NCI-H187 treated with DMSO at 0.1 percent for 48 hours (cell line): ENCODE data around the gene AP3S1.
"Not testable (repeated sequence)": the region's sequence is repeated elsewhere in the genome, so short reads cannot be mapped to it uniquely, and the experiment has no call there.

Source experiments
- DNase-seq: peaks from one replicate; lab custom pipeline; 2025; lab: John Stamatoyannopoulos, UW

Gene AP3S1

GRCh38 chr5:115872447-115872846 is 30.7 kb downstream of the AP3S1 start:
- no peak for DNase-seq

GRCh38 chr5:115873392-115873791 is 31.7 kb downstream of the AP3S1 start:
- DNase-seq, result peak; percentile 65

GRCh38 chr5:115875447-115875846 is 33.7 kb downstream of the AP3S1 start:
- no peak for DNase-seq

- not testable (repeated sequence) for DNase-seq
Observed at GRCh38 chr5:115877342-115877741, 35.6 kb downstream of the AP3S1 start.

- not testable (repeated sequence) for DNase-seq
Observed at GRCh38 chr5:115882434-115882833, 40.7 kb downstream of the AP3S1 start.

- DNase-seq, result no peak
Observed at GRCh38 chr5:115884704-115885103, 43.0 kb downstream of the AP3S1 start.

- not testable (repeated sequence) for DNase-seq
Observed at GRCh38 chr5:115885208-115885607, 43.5 kb downstream of the AP3S1 start.

- DNase-seq, result no peak
Observed at GRCh38 chr5:115888027-115888426, 46.3 kb downstream of the AP3S1 start.

GRCh38 chr5:115892021-115892420 is 50.3 kb downstream of the AP3S1 start:
- no peak for DNase-seq

- DNase-seq, result no peak
Observed at GRCh38 chr5:115894342-115894741, 52.6 kb downstream of the AP3S1 start.

GRCh38 chr5:115895821-115896220 is 54.1 kb downstream of the AP3S1 start:
- no peak for DNase-seq

- no peak for DNase-seq
Observed at GRCh38 chr5:115898656-115899055, 56.9 kb downstream of the AP3S1 start.

- no peak for DNase-seq
Observed at GRCh38 chr5:115907177-115907576, 65.4 kb downstream of the AP3S1 start.

GRCh38 chr5:115913623-115914400 is 72.1 kb downstream of the AP3S1 start:
- not testable (repeated sequence) for DNase-seq

- no peak for DNase-seq
Observed at GRCh38 chr5:115920171-115920725, 78.5 kb downstream of the AP3S1 start.

- not testable (repeated sequence) for DNase-seq
Observed at GRCh38 chr5:115928578-115929407, 87.1 kb downstream of the AP3S1 start.

- not testable (repeated sequence) for DNase-seq
Observed at GRCh38 chr5:115930171-115930570, 88.4 kb downstream of the AP3S1 start.

- no peak for DNase-seq
Observed at GRCh38 chr5:115930630-115931337, 89.0 kb downstream of the AP3S1 start.

GRCh38 chr5:115932991-115933390 is 91.3 kb downstream of the AP3S1 start:
- DNase-seq, result no peak

GRCh38 chr5:115934388-115934974 is 92.7 kb downstream of the AP3S1 start:
- DNase-seq, result no peak

- DNase-seq, result no peak
Observed at GRCh38 chr5:115936031-115936430, 94.3 kb downstream of the AP3S1 start.

GRCh38 chr5:115939059-115939458 is 97.3 kb downstream of the AP3S1 start:
- DNase-seq, result no peak
